BLaER1 (cell line): ENCODE data around the gene FAM221B.

Source experiments
- H3K27ac ChIP-seq: shearing (Covaris generic); formaldehyde crosslinking; 2 replicates; pipeline ENCODE4 v1.8.1; 2022
- H3K27me3 ChIP-seq: shearing (Covaris generic); formaldehyde crosslinking; 2 replicates; pipeline ENCODE4 v1.8.1; 2022
- H3K36me3 ChIP-seq: shearing (Covaris generic); formaldehyde crosslinking; 2 replicates; pipeline ENCODE4 v1.8.1; 2022
- H3K4me1 ChIP-seq: shearing (Covaris generic); formaldehyde crosslinking; 2 replicates; pipeline ENCODE4 v1.8.1; 2022
- H3K4me2 ChIP-seq: shearing (Covaris generic); formaldehyde crosslinking; 2 replicates; pipeline ENCODE4 v1.8.1; 2022
- H3K4me3 ChIP-seq: shearing (Covaris generic); formaldehyde crosslinking; 2 replicates; pipeline ENCODE4 v1.8.1; 2022
- H3K9ac ChIP-seq: shearing (Covaris generic); formaldehyde crosslinking; 2 replicates; pipeline ENCODE4 v1.8.1; 2022
- H3K9me3 ChIP-seq: shearing (Covaris generic); formaldehyde crosslinking; 2 replicates; pipeline ENCODE4 v1.8.1; 2022
- H4K20me1 ChIP-seq: shearing (Covaris generic); formaldehyde crosslinking; 2 replicates; pipeline ENCODE4 v1.8.1; 2022
- Cebpa-rat ChIP-seq: shearing (Covaris generic); IDR thresholded peaks from 2 replicates; pipeline ENCODE4 v1.8.1; 2022

FAM221B gene

DNA sequence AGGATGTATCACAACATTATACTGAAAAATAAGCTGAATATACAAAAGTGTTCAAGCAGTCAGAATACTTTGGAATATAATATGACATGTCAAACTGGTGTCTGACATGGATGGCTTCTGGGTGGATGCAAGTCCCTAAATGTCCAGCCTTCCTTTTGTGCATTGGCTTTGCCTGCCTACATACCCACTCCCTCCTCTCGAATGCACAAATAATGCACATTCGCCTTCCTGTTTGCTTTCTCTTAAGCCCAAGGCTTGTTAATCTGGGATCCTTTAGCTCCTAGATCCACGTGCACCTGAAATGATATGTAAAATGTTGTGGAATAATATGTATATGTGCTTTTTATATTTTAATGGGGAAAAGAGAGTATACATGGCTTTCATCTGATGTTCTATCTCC lies 50.0 kb downstream of the FAM221B start:
- Histone ChIP-seq H3K27ac (no peak overlapping the region), H3K4me1 (peaks cover 17% of the 10 kb centered on the region), H3K4me3 (no peak overlapping the region), H4K20me1 (no peaks in the 10 kb centered on the region), H3K9ac (no peak overlapping the region), H3K4me2 (no peak overlapping the region), H3K9me3 (no peaks in the 10 kb centered on the region), H3K27me3 (no peaks in the 10 kb centered on the region), H3K36me3 (no peaks in the 10 kb centered on the region)
- no peak for TF ChIP-seq Cebpa-rat

DNA sequence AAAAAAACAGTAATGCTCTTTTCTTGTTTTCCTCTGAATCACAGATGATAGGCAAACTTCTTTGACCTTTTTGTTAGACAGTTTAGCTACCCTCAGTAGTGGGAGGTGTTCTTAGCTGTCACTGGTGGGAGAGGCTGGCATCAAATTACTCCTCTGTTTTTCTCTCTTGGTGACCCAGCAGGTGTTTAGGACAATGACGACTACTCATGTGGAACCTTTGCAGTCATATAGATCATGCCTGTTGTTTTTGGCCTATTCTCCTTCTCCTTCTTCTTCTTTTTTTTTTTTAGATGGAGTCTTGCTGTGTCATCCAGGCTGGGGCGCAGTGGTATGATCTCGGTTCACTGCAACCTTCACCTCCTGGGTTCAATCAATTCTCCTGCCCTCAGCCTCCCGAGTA lies 52.5 kb downstream of the FAM221B start:
- Histone ChIP-seq H4K20me1 (no peaks in the 10 kb centered on the region), H3K36me3 (no peaks in the 10 kb centered on the region), H3K4me3 (no peak overlapping the region), H3K4me2 (peak overlapping the region; percentile 25), H3K27ac (no peak overlapping the region), H3K27me3 (no peaks in the 10 kb centered on the region), H3K9ac (no peak overlapping the region), H3K4me1 (peaks cover 17% of the 10 kb centered on the region), H3K9me3 (no peaks in the 10 kb centered on the region)
- TF ChIP-seq Cebpa-rat, result no peak

DNA sequence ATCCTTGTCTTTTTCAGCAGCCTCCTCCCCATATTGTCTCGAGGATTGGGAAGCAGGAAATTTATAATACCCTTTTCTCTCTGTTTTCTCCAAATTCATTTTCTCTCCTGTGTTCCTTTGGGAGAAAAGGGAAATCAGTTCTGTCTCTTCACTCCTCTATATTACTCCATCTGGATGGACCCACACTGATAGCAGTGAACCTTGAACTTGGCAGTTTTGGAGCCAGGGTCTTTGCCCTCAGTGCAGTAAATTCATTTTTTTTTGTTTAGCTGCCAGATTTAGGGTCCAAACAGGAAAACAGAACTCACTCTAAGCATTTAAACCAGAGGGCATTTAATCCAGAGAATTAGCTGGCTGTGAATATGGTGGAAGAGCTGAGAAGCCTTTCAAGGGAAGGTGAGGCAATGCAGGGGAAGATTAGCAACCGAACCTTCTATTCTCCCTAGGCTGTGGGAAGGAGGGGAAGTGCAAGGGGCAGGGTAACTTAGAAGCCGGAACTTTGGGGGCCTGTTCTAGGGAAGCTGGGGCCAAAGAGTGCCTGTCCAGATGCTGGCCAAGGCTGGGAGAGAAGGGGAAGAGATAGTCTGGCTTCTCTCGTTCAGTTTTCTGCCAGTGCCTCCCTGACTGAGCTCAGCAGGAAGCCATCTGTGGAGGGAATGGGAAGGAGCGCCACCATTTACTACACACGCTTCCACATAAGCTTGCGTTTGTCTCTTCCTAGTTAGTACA lies 53.5 kb downstream of the FAM221B start:
- H3K27ac ChIP-seq, result no peak overlapping the region
- no peak overlapping the region for H3K4me3 ChIP-seq
- peak overlapping the region; percentile 25 for H3K4me2 ChIP-seq
- no peak for TF ChIP-seq Cebpa-rat
- H3K9ac ChIP-seq, result no peak overlapping the region
- H3K27me3 ChIP-seq, result no peaks in the 10 kb centered on the region
- H4K20me1 ChIP-seq, result no peaks in the 10 kb centered on the region
- no peaks in the 10 kb centered on the region for H3K36me3 ChIP-seq
- peaks cover 17% of the 10 kb centered on the region for H3K4me1 ChIP-seq
- no peaks in the 10 kb centered on the region for H3K9me3 ChIP-seq

DNA sequence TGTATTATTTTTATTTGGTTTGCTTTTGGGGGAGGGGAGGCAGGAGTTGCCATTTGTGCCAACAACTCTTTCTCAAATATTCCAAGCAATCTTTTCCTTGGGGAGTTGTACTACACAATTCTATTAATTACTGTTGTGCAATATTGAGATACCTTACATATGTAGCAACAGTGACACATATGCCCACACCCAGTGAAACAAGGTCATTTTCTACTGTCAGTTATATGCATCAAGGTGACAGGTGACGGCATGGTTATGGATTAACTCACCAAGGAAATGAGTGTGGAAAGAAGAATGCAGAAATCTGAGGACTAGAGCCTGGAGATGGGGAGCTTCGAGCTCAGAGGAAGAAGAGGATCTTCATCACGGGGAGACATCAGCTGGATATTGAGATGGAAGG lies 56.6 kb downstream of the FAM221B start:
- Histone ChIP-seq H3K9me3 (no peaks in the 10 kb centered on the region), H3K27ac (no peak overlapping the region), H3K4me2 (no peak overlapping the region)

DNA sequence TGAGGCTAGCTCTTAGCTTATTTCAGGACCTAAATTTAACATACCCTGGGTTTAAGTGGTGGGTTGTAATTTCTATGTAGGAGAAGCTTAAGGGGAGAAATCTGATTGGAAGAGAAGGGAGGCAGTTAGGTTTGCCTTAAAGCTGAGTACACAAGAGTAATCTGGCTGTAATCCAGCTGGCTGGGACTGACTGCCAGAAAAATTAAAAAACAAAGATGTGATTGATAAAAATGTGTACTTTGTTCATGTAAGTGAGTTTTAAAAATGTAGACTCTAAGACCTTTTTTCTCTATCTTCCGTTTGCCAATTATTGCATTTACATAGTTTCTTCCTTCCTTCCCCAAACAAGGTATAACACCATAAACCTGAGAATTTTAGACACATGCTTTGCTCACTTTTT lies 57.0 kb downstream of the FAM221B start:
- Histone ChIP-seq H3K36me3 (no peaks in the 10 kb centered on the region), H3K9me3 (no peaks in the 10 kb centered on the region), H4K20me1 (no peaks in the 10 kb centered on the region), H3K4me3 (no peak overlapping the region), H3K27ac (no peak overlapping the region), H3K27me3 (no peaks in the 10 kb centered on the region), H3K4me1 (peaks cover 17% of the 10 kb centered on the region), H3K9ac (no peak overlapping the region), H3K4me2 (no peak overlapping the region)
- TF ChIP-seq Cebpa-rat, result no peak

More for the DNA sequence above, 56.6 kb downstream of the FAM221B start:
- Histone ChIP-seq H3K27me3 (no peaks in the 10 kb centered on the region), H3K4me3 (no peak overlapping the region), H3K36me3 (no peaks in the 10 kb centered on the region), H3K9ac (no peak overlapping the region), H3K4me1 (peaks cover 17% of the 10 kb centered on the region), H4K20me1 (no peaks in the 10 kb centered on the region)
- no peak for TF ChIP-seq Cebpa-rat

DNA sequence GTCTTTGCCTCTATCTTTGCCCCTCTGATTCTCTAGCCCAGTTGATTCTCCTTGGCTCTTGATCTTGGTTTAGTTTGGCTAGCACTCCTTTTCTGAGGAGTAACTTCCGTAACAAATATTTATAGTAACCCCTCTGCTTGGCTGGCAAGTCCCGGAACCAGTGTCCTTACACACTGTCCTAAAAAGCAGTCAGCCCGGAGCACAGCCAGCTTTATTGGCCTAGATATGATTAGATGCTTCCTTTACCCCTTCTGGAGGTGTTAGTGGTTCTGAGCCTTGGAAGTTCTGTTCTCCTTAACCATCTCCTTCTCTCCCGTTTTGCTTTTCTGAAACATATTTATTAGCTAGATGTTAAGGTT lies 57.5 kb downstream of the FAM221B start:
- Histone ChIP-seq H4K20me1 (no peaks in the 10 kb centered on the region), H3K4me2 (no peak overlapping the region), H3K27me3 (no peaks in the 10 kb centered on the region), H3K9ac (no peak overlapping the region), H3K4me3 (no peak overlapping the region), H3K4me1 (peaks cover 12% of the 10 kb centered on the region), H3K9me3 (no peaks in the 10 kb centered on the region), H3K27ac (no peak overlapping the region), H3K36me3 (no peaks in the 10 kb centered on the region)
- no peak for TF ChIP-seq Cebpa-rat

DNA sequence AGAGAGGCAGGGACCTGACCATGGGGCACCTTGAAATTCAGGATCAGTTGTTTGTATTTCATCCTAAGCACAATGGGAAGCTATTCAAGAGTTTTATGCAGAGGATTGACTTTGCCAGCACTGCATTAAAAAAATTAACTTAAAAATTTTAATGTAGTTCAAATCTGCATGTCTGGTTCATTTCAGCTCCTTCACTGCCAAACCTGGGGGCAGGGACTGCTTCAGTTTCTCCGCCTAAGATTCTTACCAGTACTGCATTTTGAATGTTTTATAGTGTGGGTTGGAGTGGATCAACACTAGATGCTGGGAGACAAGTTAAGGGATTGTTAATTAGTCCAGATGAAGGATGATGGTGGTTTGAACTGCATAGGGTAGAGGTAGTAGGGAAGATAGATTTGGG lies 58.8 kb downstream of the FAM221B start:
- Histone ChIP-seq H3K4me3 (no peak overlapping the region), H3K9me3 (peaks cover 3% of the 10 kb centered on the region; the same call in 1 of the 2 replicates), H3K4me2 (no peak overlapping the region), H3K27me3 (no peaks in the 10 kb centered on the region), H3K9ac (no peak overlapping the region), H3K4me1 (no peaks in the 10 kb centered on the region), H3K27ac (no peak overlapping the region), H3K36me3 (no peaks in the 10 kb centered on the region), H4K20me1 (no peaks in the 10 kb centered on the region)
- no peak for TF ChIP-seq Cebpa-rat

DNA sequence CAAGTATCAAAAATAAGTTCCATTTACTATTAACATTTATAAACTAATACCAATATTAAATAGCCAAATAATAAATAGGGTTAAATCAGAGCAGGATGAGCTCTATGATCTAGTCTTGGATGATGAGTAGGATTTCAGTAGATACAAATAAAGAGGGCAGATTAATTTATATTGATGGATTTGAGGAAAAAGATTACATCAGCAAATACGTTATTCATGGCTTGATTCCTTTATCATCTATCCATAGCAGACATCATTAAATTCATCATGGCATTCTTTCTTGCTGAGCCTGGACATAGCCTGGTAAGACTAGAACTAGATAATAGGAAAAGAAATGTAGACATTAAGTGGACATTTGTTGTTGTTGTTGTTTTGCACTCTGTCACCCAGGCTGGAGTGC lies 61.1 kb downstream of the FAM221B start:
- no peak overlapping the region for H3K9ac ChIP-seq
- no peak overlapping the region for H3K4me2 ChIP-seq
- no peaks in the 10 kb centered on the region for H3K4me1 ChIP-seq
- H3K36me3 ChIP-seq, result no peaks in the 10 kb centered on the region
- H3K27ac ChIP-seq, result no peak overlapping the region
- no peaks in the 10 kb centered on the region for H3K27me3 ChIP-seq
- no peak overlapping the region for H3K4me3 ChIP-seq
- H3K9me3 ChIP-seq, result peaks cover 3% of the 10 kb centered on the region; the same call in 1 of the 2 replicates
- no peaks in the 10 kb centered on the region for H4K20me1 ChIP-seq
- no peak for TF ChIP-seq Cebpa-rat

DNA sequence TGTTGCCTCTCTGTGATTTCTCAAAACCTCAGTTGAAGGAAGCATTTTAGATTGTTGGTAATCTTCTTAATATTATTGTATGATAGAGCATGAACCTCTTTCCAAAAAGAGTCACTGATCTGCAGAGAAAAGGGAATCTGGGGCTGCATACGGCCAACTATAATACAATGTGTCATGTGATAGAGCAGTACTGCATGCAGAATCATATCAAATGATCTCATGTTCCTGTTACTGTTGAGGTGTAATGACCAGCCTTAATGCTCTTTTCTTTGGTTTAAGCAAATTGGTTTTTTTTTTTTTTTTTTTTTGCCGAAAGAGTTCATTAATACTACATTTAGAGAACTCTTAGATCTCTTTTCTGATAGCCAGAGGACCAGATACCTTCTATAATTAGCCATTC lies 61.5 kb downstream of the FAM221B start:
- H3K9me3 ChIP-seq, result peaks cover 3% of the 10 kb centered on the region; the same call in 1 of the 2 replicates
- H4K20me1 ChIP-seq, result no peaks in the 10 kb centered on the region
- no peak overlapping the region for H3K4me3 ChIP-seq
- no peak overlapping the region for H3K27ac ChIP-seq
- no peak overlapping the region for H3K4me2 ChIP-seq
- no peak overlapping the region for H3K9ac ChIP-seq
- TF ChIP-seq Cebpa-rat, result no peak
- H3K36me3 ChIP-seq, result no peaks in the 10 kb centered on the region
- H3K27me3 ChIP-seq, result no peaks in the 10 kb centered on the region
- 0 out of 2 replicates have a peak, but pooled peaks cover under 1% of the 10 kb centered on the region for H3K4me1 ChIP-seq
